K562 (cell line): ENCODE measurements around the gene LZTFL1. TPM values are rescaled to one million over a fixed set of nuclear protein-coding genes. Genes with fewer than 3 reads are reported as not detected.

Experiments
- CXXC5 ChIP-seq: fragments of 250-450 bp; sonication (Bioruptor Pico); IDR thresholded peaks from 2 replicates; pipeline ENCODE4 v1.8.0; 2022; ENCODE audit warnings: inconsistent platforms, mild to moderate bottlenecking, moderate library complexity
- HEY1 ChIP-seq: fragments of 250-450 bp; sonication (Bioruptor Pico); IDR thresholded peaks from 2 replicates; pipeline ENCODE4 v1.5.0; 2020; ENCODE audit warnings: mild to moderate bottlenecking, moderate library complexity, borderline replicate concordance
- HINFP ChIP-seq: fragments of 450-650 bp; conservative IDR thresholded peaks from 2 replicates; pipeline ENCODE4 v1.6.1; 2016; ENCODE audit warnings: missing genetic modification characterization, low read depth, mild to moderate bottlenecking, control low read depth, missing compliant biosample characterization
- KAT7 ChIP-seq: sonication (generic); formaldehyde crosslinking; IDR thresholded peaks from 2 replicates; pipeline ENCODE4 v1.8.0; 2022; ENCODE audit warnings: missing genetic modification reagents, mild to moderate bottlenecking, borderline replicate concordance
- KHSRP ChIP-seq: fragments of 450-650 bp; IDR thresholded peaks from 2 replicates; pipeline ENCODE4 v1.6.1; 2017
- MBD2 ChIP-seq: sonication (generic); IDR thresholded peaks from 2 replicates; pipeline ENCODE4 v1.6.1; 2016; ENCODE audit warnings: low read depth, borderline replicate concordance
- SIX5 ChIP-seq, 2 experiments: IDR thresholded peaks; 2 replicates each; pipeline ENCODE4 v1.6.1; 2011; ENCODE audit warnings: low read length in 2 of 2, borderline replicate concordance in 1 of 2, low read depth in 1 of 2, mild to moderate bottlenecking in 1 of 2, moderate library complexity in 1 of 2; ENCODE audit not compliant: insufficient read depth in 1 of 2
- SPI1 ChIP-seq: IDR thresholded peaks from 2 replicates; pipeline ENCODE4 v1.6.1; 2011; ENCODE audit warnings: low read depth, low read length, control low read depth, borderline replicate concordance
- SRSF9 ChIP-seq: fragments of 200-400 bp; formaldehyde crosslinking; IDR thresholded peaks from 2 replicates; pipeline ENCODE4 v1.6.1; 2017; ENCODE audit warnings: low read depth, low read length, borderline replicate concordance
- TAF1 ChIP-seq: IDR thresholded peaks from 2 replicates; pipeline ENCODE4 v1.6.1; 2011; ENCODE audit warnings: mild to moderate bottlenecking, low read length, moderate library complexity; ENCODE audit not compliant: insufficient read depth, control insufficient read depth, severe bottlenecking; ENCODE audit errors: extremely low read depth
- TRIM24 ChIP-seq, 2 experiments: fragments of 450-650 bp; IDR thresholded peaks; 2 replicates each; pipeline ENCODE4 v1.6.1; 2016
- ZBTB12 ChIP-seq: fragments of 250-450 bp; sonication (Bioruptor Pico); IDR thresholded peaks from 2 replicates; pipeline ENCODE4 v1.4.0; 2020
- ZNF12 ChIP-seq: sonication (generic); formaldehyde crosslinking; IDR thresholded peaks from 2 replicates; pipeline ENCODE4 v1.4.0; 2020; ENCODE audit warnings: mild to moderate bottlenecking, missing genetic modification reagents
- ZNF134 ChIP-seq: fragments of 250-450 bp; sonication (Bioruptor Pico); conservative IDR thresholded peaks from 2 replicates; pipeline ENCODE4 v1.4.0; 2020
- ZNF583 ChIP-seq: fragments of 250-450 bp; sonication (Bioruptor Pico); IDR thresholded peaks from 2 replicates; pipeline ENCODE4 v1.4.0; 2020
- ZNF780A ChIP-seq: fragments of 250-450 bp; sonication (Bioruptor Pico); IDR thresholded peaks from 2 replicates; pipeline ENCODE4 v1.5.0; 2021; ENCODE audit warnings: mild to moderate bottlenecking
- polyA plus RNA-seq, 8 experiments: library from polyadenylated mRNA; depleted of rRNA in 4 of 8; stranded (reverse) in 5 of 8; unstranded in 3 of 8; fragments of >200 nt; fragmentation: Nextera tagmentation in 2 of 8; fragmentation: Illumina TruSeq in 1 of 8; extraction: Ambion mirVana in 2 of 8; extraction: Trizol in 1 of 8; gene quantifications; 2 replicates each; pipeline versions ENCODE4 v1.2.1 to v1.2.3, GENCODE V29; 2011 to 2014; ENCODE audit warnings: inconsistent platforms in 1 of 8, missing spikeins in 1 of 8
- total RNA-seq, 7 experiments: library from RNA; depleted of rRNA in 6 of 7; stranded (reverse); fragments of >200 nt in 6 of 7; fragmentation: Illumina TruSeq in 2 of 7; extraction: Trizol in 2 of 7; gene quantifications; 2 replicates each; pipeline versions ENCODE4 v1.2.1 to v1.2.3, GENCODE V29; 2011 to 2021; ENCODE audit warnings: low replicate concordance in 1 of 7
- TF ChIP-seq, protein P1 (sequence below): fragments of 450-650 bp; conservative IDR thresholded peaks from 2 replicates; pipeline ENCODE4 v1.6.1; 2016; ENCODE audit warnings: missing genetic modification characterization, low read depth, mild to moderate bottlenecking, missing compliant biosample characterization, moderate library complexity
- TF ChIP-seq, protein P2 (sequence below), 3 experiments: fragments of 200-800 bp in 1 of 3; sonication (Bioruptor generic) in 1 of 3; sonication (generic) in 1 of 3; formaldehyde crosslinking in 1 of 3; IDR thresholded peaks; 2 replicates each; pipeline versions ENCODE4 v1.6.1 to v1.8.0; 2016 to 2022; ENCODE audit warnings: mild to moderate bottlenecking in 2 of 3, missing compliant biosample characterization in 2 of 3, missing genetic modification characterization in 2 of 3, missing genetic modification reagents in 1 of 3
- TF ChIP-seq, protein P3 (sequence below), 2 experiments: fragments of 450-650 bp in 1 of 2; IDR thresholded peaks; 2 replicates each; pipeline ENCODE4 v1.6.1; 2011 to 2017; ENCODE audit warnings: low read depth in 2 of 2, antibody characterized with exemption in 1 of 2, borderline replicate concordance in 1 of 2, low read length in 1 of 2, mild to moderate bottlenecking in 1 of 2, mixed read lengths in 1 of 2; ENCODE audit not compliant: control insufficient read depth in 1 of 2

Gene LZTFL1
- total and polyA plus RNA-seq, 9 of the 15 experiments (the other 6 are each of a cell fraction or from before 2014, with no cell fraction given) = 10.7 to 33.7 (median 15.3) TPM

DNA sequence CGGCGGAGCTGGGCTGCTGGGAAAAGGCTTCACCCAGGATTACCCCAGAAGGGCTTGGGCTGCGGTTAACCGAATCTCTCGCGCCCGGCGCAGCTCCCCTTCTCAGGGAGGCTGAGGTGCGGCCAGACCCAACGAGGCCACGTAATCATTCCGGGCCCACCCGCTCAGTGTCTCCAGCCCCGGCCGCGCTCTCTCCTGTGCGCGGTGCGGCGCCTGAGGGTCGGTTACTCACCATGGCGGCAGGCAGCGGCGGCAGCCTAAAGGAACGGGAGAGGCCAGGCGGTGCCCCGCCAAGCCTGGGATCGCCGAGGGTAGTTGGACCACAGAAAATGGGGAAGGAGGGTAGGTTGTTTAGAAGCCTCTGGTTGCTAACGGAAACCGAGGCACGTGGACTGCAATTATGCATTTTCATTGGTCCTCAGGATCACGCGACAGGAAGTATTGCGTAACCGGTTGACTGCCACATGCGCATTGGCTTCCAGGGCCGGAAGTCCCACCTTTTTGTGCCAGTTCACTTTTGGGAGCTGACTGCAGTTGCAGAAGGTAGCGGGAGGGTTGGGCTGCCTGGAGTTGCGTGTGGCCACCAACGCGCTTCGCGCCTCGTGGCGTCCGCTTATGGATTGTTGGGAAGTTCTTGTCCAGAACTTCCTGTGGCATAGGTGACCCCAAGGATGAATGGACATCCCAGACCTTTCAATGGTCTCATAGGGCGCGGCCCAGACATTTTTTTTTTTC lies at the start of gene LZTFL1 (continued):
- TF ChIP-seq CXXC5 (CRISPR knock-in tag) = peak; percentile 71
- TF ChIP-seq SRSF9 = no peak
- TF ChIP-seq, protein P1, sequence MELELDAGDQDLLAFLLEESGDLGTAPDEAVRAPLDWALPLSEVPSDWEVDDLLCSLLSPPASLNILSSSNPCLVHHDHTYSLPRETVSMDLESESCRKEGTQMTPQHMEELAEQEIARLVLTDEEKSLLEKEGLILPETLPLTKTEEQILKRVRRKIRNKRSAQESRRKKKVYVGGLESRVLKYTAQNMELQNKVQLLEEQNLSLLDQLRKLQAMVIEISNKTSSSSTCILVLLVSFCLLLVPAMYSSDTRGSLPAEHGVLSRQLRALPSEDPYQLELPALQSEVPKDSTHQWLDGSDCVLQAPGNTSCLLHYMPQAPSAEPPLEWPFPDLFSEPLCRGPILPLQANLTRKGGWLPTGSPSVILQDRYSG (tag) = 0 out of 2 replicates have a peak, but pooled peaks have one; percentile 49
- TF ChIP-seq SPI1 = no peak
- no peak for TF ChIP-seq SIX5 (IDR thresholded peaks at IDR 0.05; ENCODE audit: borderline replicate concordance in 1 of 2, insufficient read depth in 1 of 2, low read depth in 1 of 2, low read length in 2 of 2)
- no peak for TF ChIP-seq ZNF134 (CRISPR knock-in tag)
- no peak for TF ChIP-seq ZNF12 (CRISPR knock-in tag)
- peak; percentile 81 to 84 for TF ChIP-seq TRIM24 (IDR thresholded peaks at IDR 0.05)
- no peak for TF ChIP-seq KAT7 (CRISPR knock-in tag)
- TF ChIP-seq KHSRP = no peak
- TF ChIP-seq MBD2 = peak; percentile 78; the same call in 1 of the 2 replicates
- TF ChIP-seq ZNF583 = no peak
- no peak for TF ChIP-seq ZNF780A (CRISPR knock-in tag)
- TF ChIP-seq, protein P2, sequence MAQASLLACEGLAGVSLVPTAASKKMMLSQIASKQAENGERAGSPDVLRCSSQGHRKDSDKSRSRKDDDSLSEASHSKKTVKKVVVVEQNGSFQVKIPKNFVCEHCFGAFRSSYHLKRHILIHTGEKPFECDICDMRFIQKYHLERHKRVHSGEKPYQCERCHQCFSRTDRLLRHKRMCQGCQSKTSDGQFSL (CRISPR knock-in tag; IDR thresholded peaks at IDR 0.05) = no peak
- TF ChIP-seq, protein P2 (tag; IDR thresholded peaks at IDR 0.05) = no peak
- TF ChIP-seq ZBTB12 (CRISPR knock-in tag) = no peak
- no peak for TF ChIP-seq HINFP (tag)
- peak; percentile 31 for TF ChIP-seq TAF1
- TF ChIP-seq, protein P3, sequence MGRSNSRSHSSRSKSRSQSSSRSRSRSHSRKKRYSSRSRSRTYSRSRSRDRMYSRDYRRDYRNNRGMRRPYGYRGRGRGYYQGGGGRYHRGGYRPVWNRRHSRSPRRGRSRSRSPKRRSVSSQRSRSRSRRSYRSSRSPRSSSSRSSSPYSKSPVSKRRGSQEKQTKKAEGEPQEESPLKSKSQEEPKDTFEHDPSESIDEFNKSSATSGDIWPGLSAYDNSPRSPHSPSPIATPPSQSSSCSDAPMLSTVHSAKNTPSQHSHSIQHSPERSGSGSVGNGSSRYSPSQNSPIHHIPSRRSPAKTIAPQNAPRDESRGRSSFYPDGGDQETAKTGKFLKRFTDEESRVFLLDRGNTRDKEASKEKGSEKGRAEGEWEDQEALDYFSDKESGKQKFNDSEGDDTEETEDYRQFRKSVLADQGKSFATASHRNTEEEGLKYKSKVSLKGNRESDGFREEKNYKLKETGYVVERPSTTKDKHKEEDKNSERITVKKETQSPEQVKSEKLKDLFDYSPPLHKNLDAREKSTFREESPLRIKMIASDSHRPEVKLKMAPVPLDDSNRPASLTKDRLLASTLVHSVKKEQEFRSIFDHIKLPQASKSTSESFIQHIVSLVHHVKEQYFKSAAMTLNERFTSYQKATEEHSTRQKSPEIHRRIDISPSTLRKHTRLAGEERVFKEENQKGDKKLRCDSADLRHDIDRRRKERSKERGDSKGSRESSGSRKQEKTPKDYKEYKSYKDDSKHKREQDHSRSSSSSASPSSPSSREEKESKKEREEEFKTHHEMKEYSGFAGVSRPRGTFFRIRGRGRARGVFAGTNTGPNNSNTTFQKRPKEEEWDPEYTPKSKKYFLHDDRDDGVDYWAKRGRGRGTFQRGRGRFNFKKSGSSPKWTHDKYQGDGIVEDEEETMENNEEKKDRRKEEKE (IDR thresholded peaks at IDR 0.05; ENCODE audit: borderline replicate concordance in 1 of 2, control insufficient read depth in 1 of 2, low read depth in 2 of 2, low read length in 1 of 2) = no peak
- TF ChIP-seq HEY1 (CRISPR knock-in tag) = no peak
